Upper lobe of left lung (tissue), 6 donors: ENCODE measurements around the gene SDK2. TPM values are rescaled to one million over a fixed set of nuclear protein-coding genes. Genes with fewer than 3 reads are reported as not detected.

Experiments used
- ATAC-seq, 2 donors: fragments of 200-7000 bp; cut with Tn5 transposase; one replicate each; pipeline ENCODE4 v1.9.1; 2022; ENCODE audit warnings: mild to moderate bottlenecking in 2 of 2, moderate library complexity in 2 of 2; ENCODE audit not compliant: low FRiP score in 2 of 2
- DNase-seq, 2 donors: peaks; one replicate each; pipeline ENCODE4 v3.0.0-alpha.2; 2019 to 2020
- H3K27ac ChIP-seq, 4 donors: fragments of 200-600 bp; sonication (generic); one replicate each; pipeline ENCODE4 v1.5.1; 2016 to 2019
- H3K27me3 ChIP-seq, 4 donors: fragments of 200-600 bp; sonication (generic); one replicate each; pipeline ENCODE4 v1.5.1; 2017 to 2019
- H3K36me3 ChIP-seq, 4 donors: fragments of 200-600 bp; sonication (generic); one replicate each; pipeline ENCODE4 v1.5.1; 2016 to 2019
- H3K4me1 ChIP-seq, 4 donors: fragments of 200-600 bp; sonication (generic); one replicate each; pipeline ENCODE4 v1.5.1; 2018 to 2019
- H3K4me3 ChIP-seq, 4 donors: fragments of 200-600 bp; sonication (generic); one replicate each; pipeline ENCODE4 v1.5.1; 2017 to 2019; ENCODE audit warnings: mild to moderate bottlenecking in 2 of 4, moderate library complexity in 1 of 4
- H3K9me3 ChIP-seq, 4 donors: fragments of 200-600 bp; sonication (generic); one replicate each; pipeline ENCODE4 v1.5.1; 2018 to 2019
- CTCF ChIP-seq, 6 experiments: fragments of 450-650 bp in 4 of 6; fragments of 200-600 bp in 2 of 6; sonication (generic) in 2 of 6; IDR thresholded peaks; one replicate each; pipeline ENCODE4 v1.5.1; 2016 to 2019; ENCODE audit warnings: antibody characterized with exemption in 6 of 6
- EP300 ChIP-seq, 4 donors: sonication (generic); formaldehyde crosslinking; IDR thresholded peaks; one replicate each; pipeline ENCODE4 v1.5.1; 2017; ENCODE audit warnings: antibody characterized with exemption in 4 of 4, control low read depth in 2 of 4
- POLR2A ChIP-seq, 4 donors: fragments of 450-650 bp; IDR thresholded peaks; one replicate each; pipeline ENCODE4 v1.5.1; 2016 to 2017; ENCODE audit warnings: antibody characterized with exemption in 4 of 4, mild to moderate bottlenecking in 2 of 4
- POLR2AphosphoS5 ChIP-seq, 2 donors: sonication (generic); formaldehyde crosslinking; IDR thresholded peaks; one replicate each; pipeline ENCODE4 v1.5.1; 2017; ENCODE audit warnings: antibody characterized with exemption in 2 of 2
- WGBS, 2 donors: methylation state at CpG; one replicate each; pipeline ENCODE4 v1.1.5; 2017 to 2018; 5-methylcytosine and 5-hydroxymethylcytosine counted together
- total RNA-seq, 6 donors: library from RNA; depleted of rRNA in 4 of 6; stranded (reverse); fragments of >200 nt in 4 of 6; gene quantifications; one replicate each; pipeline versions ENCODE4 v1.1.0 to v1.2.1, GENCODE V29; 2016 to 2021
- donor health status: DM: no; HTN: no; CAD: no; lungs with moderate emphysema.
- donor health status: DM: no; HTN: yes; CAD: no; lungs with severe emphysema.

The SDK2 gene
- total RNA-seq, 6 donors from 2014 or later, result 1.2 to 7.3 (median 2.9) TPM

GRCh38 chr17:73503560-73503959 is 140.7 kb downstream of the SDK2 start:
- DNase-seq, result no peak
- H3K4me3 ChIP-seq, result no peak overlapping the region
- no peaks in the 10 kb centered on the region for H3K4me1 ChIP-seq
- no peak for ATAC-seq
- TF ChIP-seq EP300 (IDR thresholded peaks at IDR 0.05) (no peak), CTCF (IDR thresholded peaks at IDR 0.05) (no peak), POLR2AphosphoS5 (IDR thresholded peaks at IDR 0.05) (no peak), POLR2A (IDR thresholded peaks at IDR 0.05) (no peak)
- no peaks in the 10 kb centered on the region for H3K27me3 ChIP-seq
- WGBS, 2 donors, result 37 to 40% methylated on average over 2 of the region's 2 CpGs
- no peaks in the 10 kb centered on the region for H3K9me3 ChIP-seq
- no peaks in the 10 kb centered on the region for H3K36me3 ChIP-seq
- no peak overlapping the region for H3K27ac ChIP-seq

GRCh38 chr17:73500414-73500999 is 143.7 kb downstream of the SDK2 start:
- Histone ChIP-seq H3K4me3 (no peak overlapping the region), H3K27ac (no peak overlapping the region), H3K9me3 (no peaks in the 10 kb centered on the region), H3K4me1 (no peaks in the 10 kb centered on the region), H3K27me3 (no peaks in the 10 kb centered on the region), H3K36me3 (no peaks in the 10 kb centered on the region)
- TF ChIP-seq CTCF (IDR thresholded peaks at IDR 0.05) (no peak), EP300 (IDR thresholded peaks at IDR 0.05) (no peak), POLR2A (IDR thresholded peaks at IDR 0.05) (no peak), POLR2AphosphoS5 (IDR thresholded peaks at IDR 0.05) (no peak)
- 63 to 66% methylated on average over 2 of the region's 2 CpGs for WGBS, 2 donors
- DNase-seq (no peak), ATAC-seq (no peak)

- Histone ChIP-seq H3K9me3 (no peaks in the 10 kb centered on the region), H3K36me3 (no peaks in the 10 kb centered on the region), H3K4me1 (no peaks in the 10 kb centered on the region), H3K27ac (no peak overlapping the region), H3K27me3 (no peaks in the 10 kb centered on the region), H3K4me3 (no peak overlapping the region)
- TF ChIP-seq POLR2A (IDR thresholded peaks at IDR 0.05), result no peak
- TF ChIP-seq CTCF (IDR thresholded peaks at IDR 0.05), result no peak
- TF ChIP-seq POLR2AphosphoS5 (IDR thresholded peaks at IDR 0.05), result no peak
- TF ChIP-seq EP300 (IDR thresholded peaks at IDR 0.05), result no peak
- DNase-seq, result no peak
- WGBS, 2 donors, result 68 to 82% methylated on average over 6 to 14 of the region's 14 CpGs
- peak in 1 of 2 donors; percentile 4 for ATAC-seq
These were observed 145.2 kb downstream of the SDK2 start for GRCh38 chr17:73498886-73499554.

GRCh38 chr17:73498176-73498575 is 146.1 kb downstream of the SDK2 start:
- Histone ChIP-seq H3K9me3 (no peaks in the 10 kb centered on the region), H3K36me3 (no peaks in the 10 kb centered on the region), H3K27me3 (no peaks in the 10 kb centered on the region), H3K4me1 (no peaks in the 10 kb centered on the region), H3K27ac (no peak overlapping the region), H3K4me3 (no peak overlapping the region)
- DNase-seq (peak in 1 of 2 donors; percentile 42), ATAC-seq (no peak)
- 57 to 64% methylated on average over 8 of the region's 8 CpGs for WGBS, 2 donors
- TF ChIP-seq POLR2A (IDR thresholded peaks at IDR 0.05) (no peak), POLR2AphosphoS5 (IDR thresholded peaks at IDR 0.05) (no peak), EP300 (IDR thresholded peaks at IDR 0.05) (no peak), CTCF (IDR thresholded peaks at IDR 0.05) (no peak)

GRCh38 chr17:73497721-73498120 is 146.5 kb downstream of the SDK2 start:
- no peaks in the 10 kb centered on the region for H3K4me1 ChIP-seq
- no peaks in the 10 kb centered on the region for H3K27me3 ChIP-seq
- 77 to 85% methylated on average over 7 of the region's 7 CpGs for WGBS, 2 donors
- no peak for TF ChIP-seq POLR2AphosphoS5 (IDR thresholded peaks at IDR 0.05)
- TF ChIP-seq EP300 (IDR thresholded peaks at IDR 0.05), result no peak
- no peak for TF ChIP-seq POLR2A (IDR thresholded peaks at IDR 0.05)
- no peak for TF ChIP-seq CTCF (IDR thresholded peaks at IDR 0.05)
- no peak overlapping the region for H3K27ac ChIP-seq
- no peak overlapping the region for H3K4me3 ChIP-seq
- DNase-seq (no peak), ATAC-seq (no peak)
- no peaks in the 10 kb centered on the region for H3K36me3 ChIP-seq
- H3K9me3 ChIP-seq, result no peaks in the 10 kb centered on the region
